Epithelial cell of proximal tubule (primary cell): ENCODE results near the gene SNX30. TPM values are rescaled to one million over a fixed set of nuclear protein-coding genes. Genes with fewer than 3 reads are reported as not detected.

Experiments used
- DNase-seq: peaks from one replicate; pipeline ENCODE4 v3.0.0-alpha.2; 2011; ENCODE audit warnings: low read depth
- H3K4me3 ChIP-seq: 2 replicates; pipeline ENCODE4 v1.5.1; 2011; ENCODE audit warnings: low read depth, mild to moderate bottlenecking, low read length
- CTCF ChIP-seq: conservative IDR thresholded peaks from 2 replicates; pipeline ENCODE4 v1.5.1; 2012; ENCODE audit warnings: low read depth, mild to moderate bottlenecking, low read length
- total RNA-seq: library from RNA; depleted of rRNA; stranded (reverse); fragments of >200 nt; gene quantifications from 2 replicates; pipeline ENCODE4 v1.2.3, GENCODE V29; 2015

SNX30 gene
- total RNA-seq, 1 donor from 2014 or later, result 6.9 TPM

GRCh38 chr9:112757940-112758339 is 7.4 kb downstream of the SNX30 start:
- H3K4me3 ChIP-seq, result no peak overlapping the region
- no peak for TF ChIP-seq CTCF
- no peak for DNase-seq

- no peak for TF ChIP-seq CTCF
- H3K4me3 ChIP-seq, result no peak overlapping the region
- no peak for DNase-seq
These were observed 10.3 kb downstream of the SNX30 start for GRCh38 chr9:112760821-112761220.

- H3K4me3 ChIP-seq, result no peak overlapping the region
- TF ChIP-seq CTCF, result no peak
- no peak for DNase-seq
These were observed 11.5 kb downstream of the SNX30 start for GRCh38 chr9:112761912-112762655.

GRCh38 chr9:112762726-112763518 is 12.4 kb downstream of the SNX30 start:
- TF ChIP-seq CTCF, result peak; percentile 12
- DNase-seq, result no peak

GRCh38 chr9:112764344-112764743 is 13.8 kb downstream of the SNX30 start:
- H3K4me3 ChIP-seq, result peak overlapping the region; percentile 42
- no peak for DNase-seq
- no peak for TF ChIP-seq CTCF

More at GRCh38 chr9:112762726-112763518, 12.4 kb downstream of the SNX30 start:
- H3K4me3 ChIP-seq, result no peak overlapping the region

GRCh38 chr9:112764837-112765236 is 14.3 kb downstream of the SNX30 start:
- TF ChIP-seq CTCF, result no peak
- DNase-seq, result no peak
- peak overlapping the region; percentile 42 for H3K4me3 ChIP-seq
